Psoas muscle (tissue), 8 donors: ENCODE measurements around the gene DIPK1A. TPM values are rescaled to one million over a fixed set of nuclear protein-coding genes. Genes with fewer than 3 reads are reported as not detected.
A peak's percentile ranks its signal among the peaks of the same experiment; 100 is the strongest.

ENCODE experiments used
- ATAC-seq, 4 donors: fragments of 200-7000 bp; cut with Tn5 transposase; one replicate each; pipeline ENCODE4 v1.9.1; 2020; ENCODE audit warnings: moderate library complexity in 3 of 4, mild to moderate bottlenecking in 2 of 4
- DNase-seq, 2 donors: peaks; one replicate each; pipeline ENCODE4 v3.0.0-alpha.2; 2020
- H3K27ac ChIP-seq: fragments of 200-600 bp; one replicate; pipeline ENCODE4 v1.8.0; 2022
- H3K27me3 ChIP-seq, 3 donors: fragments of 200-600 bp in 1 of 3; one replicate each; pipeline versions ENCODE4 v1.6.1 to v1.8.0; 2013 to 2022; ENCODE audit warnings: low read length in 2 of 3, mild to moderate bottlenecking in 2 of 3, moderate library complexity in 1 of 3; ENCODE audit not compliant: insufficient read depth in 3 of 3
- H3K36me3 ChIP-seq, 2 donors: fragments of 200-600 bp in 1 of 2; one replicate each; pipeline versions ENCODE4 v1.6.1 to v1.8.0; 2013 to 2022; ENCODE audit warnings: low read depth in 1 of 2, mild to moderate bottlenecking in 1 of 2, moderate library complexity in 1 of 2; ENCODE audit not compliant: insufficient read depth in 1 of 2
- H3K4me1 ChIP-seq: fragments of 200-600 bp; one replicate; pipeline ENCODE4 v1.8.0; 2022
- H3K4me3 ChIP-seq: fragments of 200-600 bp; one replicate; pipeline ENCODE4 v1.8.0; 2022; ENCODE audit warnings: mild to moderate bottlenecking
- H3K9me3 ChIP-seq: fragments of 200-600 bp; one replicate; pipeline ENCODE4 v1.8.0; 2022
- CTCF ChIP-seq: fragments of 200-600 bp; IDR thresholded peaks from one replicate; pipeline ENCODE4 v1.8.0; 2022; ENCODE audit warnings: antibody characterized with exemption
- WGBS, 3 donors: extraction: QIAGEN DNeasy Blood & Tissue Kit; methylation state at CpG; one replicate each; pipeline versions ENCODE4 v1.1.6 to v1.1.7; 2013; 5-methylcytosine and 5-hydroxymethylcytosine counted together
- intact Hi-C, 2 donors: fragments of 100-400 bp; cut with DNase I; formaldehyde crosslinking; loops; one replicate each; pipeline versions ENCODE4 v1.11.0 to v1.14.2; 2022
- polyA plus RNA-seq, 3 donors: library from polyadenylated mRNA; stranded (reverse); fragments of 200-250 nt; gene quantifications; one replicate each; pipeline ENCODE4 v1.2.3, GENCODE V29; 2013
- total RNA-seq, 4 donors: library from RNA; stranded (reverse); fragmentation: NEBNext Ultra II Directional in 2 of 4; extraction: Animal tissue kit (Norgen Biotek cat#: 25700) in 2 of 4; gene quantifications; one replicate each; pipeline versions ENCODE4 v1.2.1 to v1.2.4, GENCODE V29; 2021 to 2023
- donor health status: healthy with polysubstance abuse.
- donor health status: DM: no; HTN: no; CAD: no; lungs with moderate emphysema.
- donor health status: Bipolar disorder and iron deficiency.
- donor health status: healthy.
- donor health status: DM: yes; HTN: yes; CAD: no.
- donor health status: DM: no; HTN: no; CAD: no.
- donor health status: DM: no; HTN: no; CAD: no.
- donor health status: DM: yes; HTN: yes; CAD: no.

The DIPK1A gene
- total and polyA plus RNA-seq, 7 donors, result 2.2 to 7.9 (median 5.7) TPM

GRCh38 chr1:92816732-92817131 is 144.5 kb downstream of the DIPK1A start:
- Histone ChIP-seq H3K27me3 (no peaks in the 10 kb centered on the region), H3K36me3 (no peaks in the 10 kb centered on the region), H3K4me3 (no peak overlapping the region), H3K9me3 (no peaks in the 10 kb centered on the region), H3K4me1 (no peaks in the 10 kb centered on the region), H3K27ac (no peak overlapping the region)
- ATAC-seq (no peak), DNase-seq (no peak)
- no peak for TF ChIP-seq CTCF
- 65 to 71% (median 69%) methylated on average over 2 of the region's 2 CpGs for WGBS, 3 donors
- intact Hi-C loops, result loop anchor here (5.0 kb wide), 2 partner anchors 64 to 69 kb away; no protein-coding TSS in a partner anchor

- TF ChIP-seq CTCF, result no peak
- Histone ChIP-seq H3K4me3 (no peak overlapping the region), H3K36me3 (no peaks in the 10 kb centered on the region), H3K27me3 (no peaks in the 10 kb centered on the region), H3K4me1 (no peaks in the 10 kb centered on the region), H3K9me3 (no peaks in the 10 kb centered on the region), H3K27ac (no peak overlapping the region)
- ATAC-seq (no peak), DNase-seq (no peak)
- intact Hi-C loops, result no loop called here
Observed at GRCh38 chr1:92808381-92808780, 152.9 kb downstream of the DIPK1A start.

- Histone ChIP-seq H3K9me3 (no peaks in the 10 kb centered on the region), H3K36me3 (no peaks in the 10 kb centered on the region), H3K4me1 (no peaks in the 10 kb centered on the region), H3K4me3 (no peak overlapping the region), H3K27me3 (no peaks in the 10 kb centered on the region), H3K27ac (no peak overlapping the region)
- ATAC-seq, result no peak
- no peak for TF ChIP-seq CTCF
- 92 to 94% (median 92%) methylated on average over 1 of the region's 1 CpG for WGBS, 3 donors
- intact Hi-C loops, result no loop called here
- DNase-seq, result no peak
Observed at GRCh38 chr1:92805216-92805615, 156.0 kb downstream of the DIPK1A start.

- H3K27me3 ChIP-seq, result no peaks in the 10 kb centered on the region
- H3K9me3 ChIP-seq, result no peaks in the 10 kb centered on the region
- 4 to 23% (median 10%) methylated on average over 7 of the region's 7 CpGs for WGBS, 3 donors
- peak; percentile 13 to 58 (median 28) for ATAC-seq
- no peak overlapping the region for H3K4me3 ChIP-seq
- DNase-seq, result peak in 1 of 2 donors; percentile 29
- no peaks in the 10 kb centered on the region for H3K4me1 ChIP-seq
- H3K27ac ChIP-seq, result no peak overlapping the region
- no peaks in the 10 kb centered on the region for H3K36me3 ChIP-seq
- TF ChIP-seq CTCF, result no peak
- intact Hi-C loops, result no loop called here
Observed at GRCh38 chr1:92804721-92805201, 156.5 kb downstream of the DIPK1A start.
